ENCODE measurements around the gene IFT122.
"Not testable (repeated sequence)": the region's sequence is repeated elsewhere in the genome, so short reads cannot be mapped to it uniquely, and the experiment has no call there.

The IFT122 gene

DNA sequence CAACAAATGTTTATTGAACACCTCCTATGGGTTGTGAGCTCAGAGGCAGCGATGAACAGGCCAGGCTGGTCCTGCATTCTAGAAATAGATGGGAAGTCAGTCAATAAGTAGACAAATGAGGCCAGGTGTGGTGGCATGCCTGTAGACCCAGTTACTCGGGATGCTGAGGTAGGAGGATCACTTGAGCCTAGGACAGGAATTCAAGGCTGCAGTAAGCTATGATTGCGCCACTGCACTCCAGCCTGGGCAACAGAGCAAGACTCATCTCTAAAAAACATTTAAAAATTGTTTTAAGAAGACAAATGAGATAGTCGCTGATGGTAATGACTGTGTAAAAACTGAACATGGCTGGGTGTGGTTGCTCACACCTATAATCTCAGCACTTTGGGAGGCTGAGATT is 84.1 kb downstream of the IFT122 start:
- no peak for DNase-seq

DNA sequence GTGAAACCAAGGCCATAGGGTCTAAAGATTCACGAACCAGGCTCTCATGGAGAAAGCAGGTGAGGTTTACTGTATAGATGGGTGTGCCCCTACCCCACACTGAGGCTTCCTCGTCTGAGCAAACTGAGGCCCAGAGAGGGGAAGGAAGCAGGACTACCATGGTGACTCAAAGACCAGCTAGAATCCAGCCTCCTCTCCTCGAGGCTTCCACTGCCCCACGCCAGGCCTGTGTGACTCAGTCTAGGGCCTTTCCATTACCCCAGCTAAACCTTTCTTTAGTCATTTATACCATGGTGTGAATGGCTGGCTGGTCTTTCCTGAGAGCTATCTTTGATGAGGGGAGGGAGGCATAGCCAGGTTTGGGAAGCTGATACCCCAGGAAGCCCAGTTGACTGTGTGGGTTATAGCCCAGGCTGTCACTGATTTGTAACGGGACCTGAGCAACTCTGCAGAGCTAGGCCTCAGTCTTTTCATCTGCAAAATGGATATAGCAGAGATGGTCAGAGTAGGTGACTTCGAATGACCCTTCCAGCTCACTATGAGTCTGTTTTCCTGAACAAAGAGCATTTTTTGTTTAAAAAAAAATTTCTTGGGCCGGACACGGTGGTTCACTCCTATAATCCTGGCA is 85.4 kb downstream of the IFT122 start:
- DNase-seq, result no peak

DNA sequence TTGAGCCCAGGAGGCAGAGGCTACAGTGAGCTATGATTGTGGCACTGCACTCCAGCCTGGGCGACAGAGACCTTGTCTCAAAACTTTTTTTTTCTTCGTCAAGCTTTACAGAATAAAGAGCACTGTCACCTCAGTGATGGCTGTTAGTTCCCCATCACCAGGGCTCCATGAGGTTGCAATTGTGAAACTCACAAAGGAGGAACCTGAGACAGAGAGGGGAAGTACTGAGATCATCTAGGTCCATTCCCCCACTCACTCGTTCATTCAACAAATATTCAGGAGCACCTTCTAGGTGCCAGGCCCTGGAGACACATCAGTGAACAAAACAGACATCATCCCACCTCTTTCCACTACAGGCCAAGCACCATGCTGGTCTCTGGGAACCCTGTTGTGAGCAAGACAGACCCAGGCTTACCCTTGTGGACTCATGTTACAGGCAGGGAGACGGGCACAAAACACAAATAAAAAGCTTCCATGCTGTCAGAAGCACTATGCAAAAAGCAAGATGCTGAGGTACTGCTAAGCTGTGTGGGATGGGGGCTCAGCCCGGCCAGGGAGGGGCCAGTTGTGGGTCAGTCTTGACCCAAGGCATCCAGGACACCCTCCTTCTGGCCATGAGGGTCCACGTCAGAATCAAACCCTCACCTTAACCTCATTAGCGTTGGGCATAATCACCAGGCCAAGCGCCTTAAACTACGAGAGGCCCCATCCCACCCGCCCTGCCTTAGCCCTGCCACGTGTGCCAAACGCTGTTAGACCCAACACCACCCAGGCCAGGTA is 86.3 kb downstream of the IFT122 start:
- no peak for DNase-seq

DNA sequence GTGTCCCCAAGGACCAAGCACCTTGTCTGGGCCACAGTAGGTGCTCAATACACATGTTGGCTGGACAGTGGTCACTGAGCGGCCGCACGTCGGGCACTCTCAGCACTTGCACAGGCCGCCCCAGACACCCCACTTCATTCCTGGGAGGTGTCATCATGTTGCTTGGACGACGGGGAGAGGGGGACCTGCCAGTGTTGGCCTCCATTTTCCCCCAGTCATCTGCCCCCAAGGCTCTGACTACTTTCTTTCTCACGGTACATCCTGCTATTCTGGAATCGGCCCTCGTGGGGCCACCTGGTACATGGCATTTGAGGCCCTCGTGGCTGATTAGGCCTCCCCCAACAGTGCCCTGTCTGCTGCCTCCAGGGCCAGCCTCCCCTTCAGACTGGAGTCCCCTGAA is 87.2 kb downstream of the IFT122 start:
- no peak for DNase-seq

DNA sequence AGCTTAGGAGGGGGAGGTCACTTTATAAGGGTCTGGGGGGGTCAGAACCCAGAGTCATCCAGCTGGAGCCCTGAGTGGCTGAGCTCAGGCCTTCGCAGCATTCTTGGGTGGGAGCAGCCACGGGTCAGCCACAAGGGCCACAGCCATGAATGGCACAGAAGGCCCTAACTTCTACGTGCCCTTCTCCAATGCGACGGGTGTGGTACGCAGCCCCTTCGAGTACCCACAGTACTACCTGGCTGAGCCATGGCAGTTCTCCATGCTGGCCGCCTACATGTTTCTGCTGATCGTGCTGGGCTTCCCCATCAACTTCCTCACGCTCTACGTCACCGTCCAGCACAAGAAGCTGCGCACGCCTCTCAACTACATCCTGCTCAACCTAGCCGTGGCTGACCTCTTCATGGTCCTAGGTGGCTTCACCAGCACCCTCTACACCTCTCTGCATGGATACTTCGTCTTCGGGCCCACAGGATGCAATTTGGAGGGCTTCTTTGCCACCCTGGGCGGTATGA is 88.6 kb downstream of the IFT122 start, which contains the start of gene RHO:
TSS of gene RHO (plus strand) at position 51 of the 512 bp plus-strand sequence. CDS start at position 146, 95 bp downstream.
- DNase-seq, result no peak

DNA sequence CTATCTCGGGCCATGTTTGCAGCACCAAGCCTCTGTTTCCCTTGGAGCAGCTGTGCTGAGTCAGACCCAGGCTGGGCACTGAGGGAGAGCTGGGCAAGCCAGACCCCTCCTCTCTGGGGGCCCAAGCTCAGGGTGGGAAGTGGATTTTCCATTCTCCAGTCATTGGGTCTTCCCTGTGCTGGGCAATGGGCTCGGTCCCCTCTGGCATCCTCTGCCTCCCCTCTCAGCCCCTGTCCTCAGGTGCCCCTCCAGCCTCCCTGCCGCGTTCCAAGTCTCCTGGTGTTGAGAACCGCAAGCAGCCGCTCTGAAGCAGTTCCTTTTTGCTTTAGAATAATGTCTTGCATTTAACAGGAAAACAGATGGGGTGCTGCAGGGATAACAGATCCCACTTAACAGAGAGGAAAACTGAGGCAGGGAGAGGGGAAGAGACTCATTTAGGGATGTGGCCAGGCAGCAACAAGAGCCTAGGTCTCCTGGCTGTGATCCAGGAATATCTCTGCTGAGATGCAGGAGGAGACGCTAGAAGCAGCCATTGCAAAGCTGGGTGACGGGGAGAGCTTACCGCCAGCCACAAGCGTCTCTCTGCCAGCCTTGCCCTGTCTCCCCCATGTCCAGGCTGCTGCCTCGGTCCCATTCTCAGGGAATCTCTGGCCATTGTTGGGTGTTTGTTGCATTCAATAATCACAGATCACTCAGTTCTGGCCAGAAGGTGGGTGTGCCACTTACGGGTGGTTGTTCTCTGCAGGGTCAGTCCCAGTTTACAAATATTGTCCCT is 89.6 kb downstream of the IFT122 start:
- no peak for DNase-seq

DNA sequence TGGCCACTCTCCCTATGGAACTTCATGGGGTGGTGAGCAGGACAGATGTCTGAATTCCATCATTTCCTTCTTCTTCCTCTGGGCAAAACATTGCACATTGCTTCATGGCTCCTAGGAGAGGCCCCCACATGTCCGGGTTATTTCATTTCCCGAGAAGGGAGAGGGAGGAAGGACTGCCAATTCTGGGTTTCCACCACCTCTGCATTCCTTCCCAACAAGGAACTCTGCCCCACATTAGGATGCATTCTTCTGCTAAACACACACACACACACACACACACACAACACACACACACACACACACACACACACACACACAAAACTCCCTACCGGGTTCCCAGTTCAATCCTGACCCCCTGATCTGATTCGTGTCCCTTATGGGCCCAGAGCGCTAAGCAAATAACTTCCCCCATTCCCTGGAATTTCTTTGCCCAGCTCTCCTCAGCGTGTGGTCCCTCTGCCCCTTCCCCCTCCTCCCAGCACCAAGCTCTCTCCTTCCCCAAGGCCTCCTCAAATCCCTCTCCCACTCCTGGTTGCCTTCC is 90.3 kb downstream of the IFT122 start:
- no peak for DNase-seq

DNA sequence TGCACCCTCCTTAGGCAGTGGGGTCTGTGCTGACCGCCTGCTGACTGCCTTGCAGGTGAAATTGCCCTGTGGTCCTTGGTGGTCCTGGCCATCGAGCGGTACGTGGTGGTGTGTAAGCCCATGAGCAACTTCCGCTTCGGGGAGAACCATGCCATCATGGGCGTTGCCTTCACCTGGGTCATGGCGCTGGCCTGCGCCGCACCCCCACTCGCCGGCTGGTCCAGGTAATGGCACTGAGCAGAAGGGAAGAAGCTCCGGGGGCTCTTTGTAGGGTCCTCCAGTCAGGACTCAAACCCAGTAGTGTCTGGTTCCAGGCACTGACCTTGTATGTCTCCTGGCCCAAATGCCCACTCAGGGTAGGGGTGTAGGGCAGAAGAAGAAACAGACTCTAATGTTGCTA is 90.8 kb downstream of the IFT122 start:
- DNase-seq, result no peak

DNA sequence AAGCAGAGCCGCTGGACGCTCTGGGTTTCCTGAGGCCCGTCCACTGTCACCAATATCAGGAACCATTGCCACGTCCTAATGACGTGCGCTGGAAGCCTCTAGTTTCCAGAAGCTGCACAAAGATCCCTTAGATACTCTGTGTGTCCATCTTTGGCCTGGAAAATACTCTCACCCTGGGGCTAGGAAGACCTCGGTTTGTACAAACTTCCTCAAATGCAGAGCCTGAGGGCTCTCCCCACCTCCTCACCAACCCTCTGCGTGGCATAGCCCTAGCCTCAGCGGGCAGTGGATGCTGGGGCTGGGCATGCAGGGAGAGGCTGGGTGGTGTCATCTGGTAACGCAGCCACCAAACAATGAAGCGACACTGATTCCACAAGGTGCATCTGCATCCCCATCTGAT is 91.7 kb downstream of the IFT122 start:
- no peak for DNase-seq

DNA sequence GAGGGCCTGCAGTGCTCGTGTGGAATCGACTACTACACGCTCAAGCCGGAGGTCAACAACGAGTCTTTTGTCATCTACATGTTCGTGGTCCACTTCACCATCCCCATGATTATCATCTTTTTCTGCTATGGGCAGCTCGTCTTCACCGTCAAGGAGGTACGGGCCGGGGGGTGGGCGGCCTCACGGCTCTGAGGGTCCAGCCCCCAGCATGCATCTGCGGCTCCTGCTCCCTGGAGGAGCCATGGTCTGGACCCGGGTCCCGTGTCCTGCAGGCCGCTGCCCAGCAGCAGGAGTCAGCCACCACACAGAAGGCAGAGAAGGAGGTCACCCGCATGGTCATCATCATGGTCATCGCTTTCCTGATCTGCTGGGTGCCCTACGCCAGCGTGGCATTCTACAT is 92.2 kb downstream of the IFT122 start:
- no peak for DNase-seq

DNA sequence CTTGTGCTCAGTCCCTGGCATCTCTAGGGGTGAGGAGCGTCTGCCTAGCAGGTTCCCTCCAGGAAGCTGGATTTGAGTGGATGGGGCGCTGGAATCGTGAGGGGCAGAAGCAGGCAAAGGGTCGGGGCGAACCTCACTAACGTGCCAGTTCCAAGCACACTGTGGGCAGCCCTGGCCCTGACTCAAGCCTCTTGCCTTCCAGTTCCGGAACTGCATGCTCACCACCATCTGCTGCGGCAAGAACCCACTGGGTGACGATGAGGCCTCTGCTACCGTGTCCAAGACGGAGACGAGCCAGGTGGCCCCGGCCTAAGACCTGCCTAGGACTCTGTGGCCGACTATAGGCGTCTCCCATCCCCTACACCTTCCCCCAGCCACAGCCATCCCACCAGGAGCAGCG is 93.4 kb downstream of the IFT122 start:
- DNase-seq, result no peak

DNA sequence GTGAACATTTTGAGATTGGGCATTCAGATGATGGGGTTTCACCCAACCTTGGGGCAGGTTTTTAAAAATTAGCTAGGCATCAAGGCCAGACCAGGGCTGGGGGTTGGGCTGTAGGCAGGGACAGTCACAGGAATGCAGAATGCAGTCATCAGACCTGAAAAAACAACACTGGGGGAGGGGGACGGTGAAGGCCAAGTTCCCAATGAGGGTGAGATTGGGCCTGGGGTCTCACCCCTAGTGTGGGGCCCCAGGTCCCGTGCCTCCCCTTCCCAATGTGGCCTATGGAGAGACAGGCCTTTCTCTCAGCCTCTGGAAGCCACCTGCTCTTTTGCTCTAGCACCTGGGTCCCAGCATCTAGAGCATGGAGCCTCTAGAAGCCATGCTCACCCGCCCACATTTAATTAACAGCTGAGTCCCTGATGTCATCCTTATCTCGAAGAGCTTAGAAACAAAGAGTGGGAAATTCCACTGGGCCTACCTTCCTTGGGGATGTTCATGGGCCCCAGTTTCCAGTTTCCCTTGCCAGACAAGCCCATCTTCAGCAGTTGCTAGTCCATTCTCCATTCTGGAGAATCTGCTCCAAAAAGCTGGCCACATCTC is 94.5 kb downstream of the IFT122 start:
- DNase-seq, result no peak

DNA sequence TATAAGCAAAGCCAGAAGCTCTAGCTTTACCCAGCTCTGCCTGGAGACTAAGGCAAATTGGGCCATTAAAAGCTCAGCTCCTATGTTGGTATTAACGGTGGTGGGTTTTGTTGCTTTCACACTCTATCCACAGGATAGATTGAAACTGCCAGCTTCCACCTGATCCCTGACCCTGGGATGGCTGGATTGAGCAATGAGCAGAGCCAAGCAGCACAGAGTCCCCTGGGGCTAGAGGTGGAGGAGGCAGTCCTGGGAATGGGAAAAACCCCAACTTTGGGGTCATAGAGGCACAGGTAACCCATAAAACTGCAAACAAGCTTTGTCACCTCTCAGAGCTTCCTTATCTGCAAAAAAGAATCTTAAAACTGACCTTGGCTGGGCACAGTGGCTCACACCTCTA is 95.1 kb downstream of the IFT122 start:
- no peak for DNase-seq

DNA sequence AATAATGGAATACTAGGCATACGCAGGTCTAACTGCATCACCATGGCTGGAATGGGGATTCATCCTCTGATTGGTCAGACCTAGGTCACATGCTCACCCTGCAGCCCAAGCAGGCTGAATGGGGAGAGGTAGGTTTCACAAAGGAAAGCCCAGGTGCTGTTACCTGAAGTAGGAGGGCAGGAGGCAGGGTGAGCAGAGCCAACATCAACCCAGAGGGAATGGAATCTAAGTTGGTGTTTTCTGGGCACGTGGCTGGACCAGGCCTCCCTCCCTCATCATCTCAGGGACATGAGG is 96.3 kb downstream of the IFT122 start:
- no peak for DNase-seq

DNA sequence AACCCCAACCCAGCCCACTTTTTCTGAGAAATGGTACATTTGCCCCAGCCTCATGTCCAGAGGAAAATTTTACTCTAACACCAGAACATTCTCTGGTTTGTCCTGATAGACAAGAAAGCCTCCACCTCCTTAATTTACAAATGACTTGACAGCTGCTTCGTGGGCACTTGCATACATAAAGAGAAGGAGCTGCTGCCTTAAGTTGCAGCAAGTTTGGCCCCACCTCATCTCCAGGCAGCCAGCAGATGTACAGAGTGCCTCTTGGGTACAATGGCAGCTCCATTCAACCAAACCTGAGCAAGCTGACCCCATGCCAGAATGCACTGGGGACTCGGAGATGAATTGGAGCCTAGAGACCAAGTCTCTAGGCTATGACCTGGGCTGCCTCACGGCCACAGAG is 96.8 kb downstream of the IFT122 start:
- no peak for DNase-seq

DNA sequence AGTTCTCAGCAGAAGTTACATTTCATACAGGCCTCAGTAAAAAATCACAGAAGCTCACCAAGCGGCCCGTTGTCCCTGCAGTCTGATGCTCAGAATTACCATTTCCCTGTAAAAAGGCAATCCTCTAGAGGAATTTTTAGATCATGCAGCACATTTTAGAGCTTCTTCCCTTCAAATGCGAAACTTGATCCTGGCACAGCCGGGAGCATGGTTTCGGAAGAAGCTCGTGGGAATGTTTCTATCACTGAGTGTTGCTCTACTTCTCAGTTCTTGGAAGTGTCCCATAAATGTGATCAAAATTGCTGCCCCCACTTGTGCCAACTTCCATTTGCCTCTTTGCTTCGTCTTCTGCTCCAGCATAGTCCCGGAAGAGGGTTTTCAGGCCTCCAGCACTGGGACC is 99.2 kb downstream of the IFT122 start:
- no peak for DNase-seq

DNA sequence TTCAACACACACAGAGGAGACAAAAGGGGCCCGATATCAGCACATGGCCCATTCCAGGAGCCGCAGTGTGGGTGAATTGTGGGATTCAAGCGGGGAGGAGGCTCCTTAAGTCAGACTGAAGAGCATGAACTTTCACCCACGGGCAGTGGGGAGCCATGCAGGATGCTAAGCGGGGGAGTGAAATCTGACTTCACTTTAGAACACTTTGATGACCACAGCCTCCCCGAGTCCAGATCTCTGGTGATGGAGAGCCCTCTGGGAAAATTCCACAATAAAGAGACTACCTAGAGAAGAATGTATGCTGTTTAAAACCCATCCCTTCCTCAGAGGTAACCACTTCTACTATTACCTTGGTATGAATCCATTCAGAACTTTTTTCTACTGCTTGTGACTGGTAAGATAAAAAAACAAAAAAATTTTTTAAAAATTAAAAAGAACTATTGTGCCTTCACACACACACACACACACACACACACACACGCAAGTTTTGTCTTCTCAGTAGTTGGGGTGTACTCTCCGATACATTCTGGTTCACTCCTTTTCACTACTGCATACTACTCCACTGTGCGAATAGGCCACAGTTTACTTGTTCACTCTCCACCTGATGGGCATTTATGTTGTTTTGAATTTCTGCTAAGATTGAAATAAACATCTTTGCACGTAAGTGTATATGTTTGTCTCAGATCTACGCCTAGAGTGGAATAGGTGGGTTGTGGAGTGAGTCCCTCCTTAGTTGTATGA is 100.9 kb downstream of the IFT122 start:
- no peak for DNase-seq

DNA sequence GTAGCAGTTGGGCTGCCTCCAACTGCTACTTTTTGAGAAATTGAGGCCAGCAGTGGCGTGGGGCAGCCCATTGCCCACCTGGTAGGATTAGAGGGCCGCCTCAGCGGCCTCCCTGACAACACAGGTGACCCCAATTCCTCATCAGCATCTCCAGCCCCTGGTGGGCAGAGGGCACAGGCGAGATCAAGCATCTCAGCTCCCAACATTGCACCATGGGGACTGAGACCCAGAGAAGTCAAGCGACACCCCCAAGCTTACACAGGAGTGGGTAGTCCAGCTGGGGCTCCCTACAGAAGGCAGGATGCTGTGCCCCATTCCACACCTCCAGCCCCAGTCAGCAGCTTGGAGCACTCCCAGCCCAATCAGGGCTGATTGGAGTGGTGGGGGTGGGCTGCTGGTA is 102.7 kb downstream of the IFT122 start:
- DNase-seq, result no peak

DNA sequence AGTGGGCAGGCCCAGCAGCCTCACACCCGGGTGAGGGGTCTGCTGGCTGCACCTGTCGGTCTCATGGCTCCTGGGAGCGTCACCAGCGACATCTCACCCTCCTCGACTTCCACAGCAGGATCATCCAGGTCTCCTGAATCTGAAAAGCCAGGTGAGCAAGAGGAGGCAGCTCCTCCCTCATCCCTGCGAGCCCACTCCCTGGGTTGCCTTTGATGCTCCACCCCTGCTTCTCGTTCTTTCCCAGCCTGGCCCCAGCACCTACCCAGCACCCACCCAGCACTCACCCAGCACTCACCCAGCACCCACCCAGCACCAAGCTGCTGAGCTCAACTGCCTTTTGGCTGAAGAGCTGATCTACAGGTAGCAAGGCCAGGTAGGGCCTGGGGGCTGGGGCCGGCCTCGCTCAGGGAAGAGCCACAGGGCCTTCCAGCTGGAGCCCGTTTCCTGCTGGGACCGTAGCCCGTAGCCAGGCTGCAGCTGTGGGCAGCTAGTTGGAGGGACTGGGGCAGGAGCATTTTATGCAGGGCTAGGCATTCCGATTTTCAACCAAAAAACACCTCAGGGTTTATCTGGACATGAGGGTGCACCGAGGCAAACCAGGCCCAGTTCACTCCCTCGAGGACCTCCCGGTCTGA is 103.2 kb downstream of the IFT122 start, which contains the start of gene H1-8:
TSS of gene H1-8 (plus strand) at position 20 of the 635 bp plus-strand sequence. CDS start at position 64, 44 bp downstream.
- DNase-seq, result no peak

DNA sequence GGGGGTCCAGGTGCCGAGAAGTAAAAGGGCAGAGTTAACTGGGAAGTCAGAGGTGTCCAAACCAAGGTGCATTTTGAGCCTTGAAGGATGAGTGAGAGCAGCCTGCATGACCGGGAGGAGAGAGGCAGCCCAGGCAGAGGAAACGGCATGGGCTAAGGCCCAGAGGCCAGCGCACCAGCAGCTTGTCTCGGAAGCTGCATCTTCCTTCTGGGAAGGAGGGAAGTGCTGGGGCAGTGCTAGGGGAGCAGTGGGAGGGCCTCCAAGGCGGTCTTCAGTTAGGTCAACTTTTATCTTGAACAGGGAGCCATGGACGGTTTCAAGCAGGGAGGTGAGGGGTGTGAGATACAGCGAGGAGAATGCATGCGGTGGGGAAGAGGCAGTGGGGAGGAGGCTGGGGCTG is 104.0 kb downstream of the IFT122 start:
- no peak for DNase-seq

DNA sequence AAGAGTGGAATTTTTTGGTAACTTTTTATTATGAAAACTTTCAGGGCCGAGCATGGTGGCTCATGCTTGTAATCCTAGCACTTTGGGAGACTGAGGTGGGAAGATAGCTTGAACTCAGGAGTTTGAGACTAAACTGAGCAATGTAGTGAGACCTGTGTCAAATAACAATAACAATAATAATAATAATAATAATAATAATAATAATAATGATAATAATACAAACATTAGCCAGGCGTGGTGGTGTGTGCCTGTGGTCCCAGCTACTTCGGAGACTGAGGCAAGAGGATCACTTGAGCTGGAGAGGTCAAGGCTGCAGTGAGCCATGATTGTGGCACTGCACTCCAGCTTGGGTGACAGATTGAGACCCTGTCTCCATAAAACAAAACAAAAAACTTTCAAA is 105.9 kb downstream of the IFT122 start:
- not testable (repeated sequence) for DNase-seq

DNA sequence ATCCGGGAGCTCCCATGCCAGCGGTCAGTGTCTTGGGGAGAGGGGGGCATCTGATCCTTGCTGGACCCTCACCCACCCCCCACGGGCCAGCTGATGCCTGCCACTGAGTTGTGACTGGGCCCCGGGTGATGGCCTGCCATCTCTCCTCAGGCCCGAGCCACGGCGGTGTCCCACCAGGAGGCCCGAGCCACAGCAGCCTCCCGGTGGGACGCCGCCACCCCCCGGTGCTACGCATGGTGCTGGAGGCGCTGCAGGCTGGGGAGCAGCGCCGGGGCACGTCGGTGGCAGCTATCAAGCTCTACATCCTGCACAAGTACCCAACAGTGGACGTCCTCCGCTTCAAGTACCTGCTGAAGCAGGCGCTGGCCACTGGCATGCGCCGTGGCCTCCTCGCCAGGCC is 107.2 kb downstream of the IFT122 start:
- DNase-seq, result no peak

Measured in NCI-H1092 treated with DMSO at 0.1 percent for 48 hours (cell line).